GM19099 (cell line): ENCODE measurements around the gene DIAPH2.

Experiments
- POLR2A ChIP-seq: IDR thresholded peaks from 3 replicates; pipeline ENCODE4 v1.6.1; 2011; ENCODE audit warnings: low read depth; ENCODE audit not compliant: insufficient read length; ENCODE audit errors: extremely low read depth

Gene DIAPH2

DNA sequence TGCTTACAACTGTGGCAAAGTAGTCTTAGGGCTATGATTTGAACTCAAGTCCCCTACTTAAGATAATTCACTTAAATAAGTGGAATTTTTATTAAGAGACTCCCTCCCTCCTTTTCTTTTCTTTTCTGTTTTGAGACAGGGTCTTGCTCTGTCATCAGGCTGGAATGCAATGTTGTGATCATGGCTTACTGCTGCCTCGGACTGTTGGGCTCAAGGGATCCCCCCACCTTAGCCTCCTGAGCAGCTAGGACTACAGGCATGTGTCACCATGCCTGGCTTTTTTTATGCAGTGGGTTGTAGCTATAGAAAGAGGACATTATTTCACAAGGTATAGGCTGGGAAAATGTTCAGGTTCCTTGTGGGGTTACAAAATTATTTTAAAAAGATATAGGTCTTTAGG lies 19.2 kb downstream of the DIAPH2 start:
- TF ChIP-seq POLR2A: no peak

DNA sequence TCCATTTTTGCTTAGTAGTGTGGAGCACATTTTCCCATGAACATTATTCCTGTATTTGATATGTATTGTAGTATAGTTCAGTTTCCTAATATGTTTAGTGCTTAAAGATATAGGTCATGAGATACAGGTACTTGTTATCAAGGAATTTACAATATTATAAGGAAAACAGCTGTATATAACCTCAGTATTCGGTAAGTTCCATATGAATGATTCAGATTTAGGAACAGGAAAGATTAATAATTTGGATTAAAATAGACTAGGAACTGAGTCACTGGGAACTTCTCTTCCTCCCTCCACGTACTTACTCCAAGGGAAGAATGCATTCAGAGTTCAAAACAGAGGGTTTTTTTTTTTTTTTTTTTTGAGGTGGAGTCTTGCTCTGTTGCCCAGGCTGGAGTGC lies 20.0 kb downstream of the DIAPH2 start:
- no peak for TF ChIP-seq POLR2A

DNA sequence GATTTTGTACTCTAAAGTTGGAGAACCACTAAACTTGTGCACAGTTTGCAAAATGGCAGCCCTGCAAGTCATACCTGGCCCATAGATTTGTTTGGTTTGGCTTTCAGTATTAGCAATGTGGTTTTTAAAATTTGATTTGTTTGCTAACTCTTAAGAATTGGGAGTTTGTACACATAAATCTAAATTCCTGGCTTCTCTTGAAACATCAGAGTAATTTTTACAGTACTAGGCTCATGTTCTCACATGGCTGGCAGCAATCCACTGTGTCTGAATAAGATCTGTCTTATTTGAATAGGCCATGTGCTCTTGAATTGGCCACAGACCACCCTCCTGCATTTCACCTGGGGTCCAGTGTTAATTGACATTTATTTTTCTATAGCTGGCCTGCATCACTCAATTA lies 21.3 kb downstream of the DIAPH2 start:
- TF ChIP-seq POLR2A: no peak

DNA sequence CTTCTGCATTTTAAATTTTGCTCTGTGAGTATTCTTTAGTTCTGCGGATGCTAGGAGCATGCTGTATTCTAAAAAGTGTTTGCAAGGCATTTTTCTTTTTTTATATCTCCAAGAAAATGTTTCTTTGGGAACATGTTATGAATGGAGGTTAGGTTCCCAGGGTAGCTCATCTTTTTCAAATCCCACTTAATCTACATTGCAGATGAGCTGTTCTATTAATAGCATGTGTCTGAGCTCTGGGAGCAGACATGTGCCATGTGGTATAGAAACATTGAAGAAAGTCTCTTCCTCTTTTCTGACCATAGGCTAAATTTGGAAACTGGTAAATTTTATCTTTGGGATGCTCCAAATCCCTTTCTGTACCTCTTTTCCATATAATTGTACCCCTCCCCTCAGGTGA lies 23.2 kb downstream of the DIAPH2 start:
- TF ChIP-seq POLR2A: no peak

DNA sequence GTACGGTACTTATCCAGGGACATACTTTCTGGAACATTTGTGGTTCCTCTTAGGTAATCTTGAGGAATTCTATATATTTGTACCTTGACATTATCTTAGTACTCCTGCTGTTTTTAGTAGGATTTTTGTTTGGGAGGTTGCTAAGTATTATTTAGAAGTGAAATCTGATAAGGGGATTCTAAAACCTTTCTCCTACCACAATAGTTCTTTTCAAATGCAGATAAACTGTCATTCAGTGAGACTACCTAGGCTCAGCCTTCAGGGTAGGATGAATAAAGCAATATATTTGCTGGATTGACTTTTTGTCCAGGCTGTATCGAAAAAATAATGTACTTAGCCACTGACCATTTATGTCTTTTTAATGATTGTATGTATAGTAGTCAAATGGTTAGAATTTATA lies 25.4 kb downstream of the DIAPH2 start:
- no peak for TF ChIP-seq POLR2A

DNA sequence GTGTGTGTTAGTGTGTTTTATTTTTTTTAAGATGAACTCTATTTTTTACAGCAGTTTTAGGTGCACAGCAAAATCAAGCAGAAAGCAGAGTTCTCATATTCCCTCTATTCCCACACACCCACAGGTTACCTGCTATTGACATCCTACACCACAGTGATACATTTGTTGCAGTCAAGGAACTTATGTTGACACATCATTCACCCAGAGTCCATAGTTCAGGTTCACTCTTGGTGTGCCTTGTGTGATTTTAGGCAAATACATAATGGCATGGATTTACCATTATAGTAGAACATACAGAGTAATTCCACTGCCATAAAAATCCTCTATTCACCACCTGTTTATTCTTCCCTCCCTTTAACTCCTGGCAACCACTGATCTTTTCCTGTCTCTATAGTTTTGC lies 28.7 kb downstream of the DIAPH2 start:
- no peak for TF ChIP-seq POLR2A

DNA sequence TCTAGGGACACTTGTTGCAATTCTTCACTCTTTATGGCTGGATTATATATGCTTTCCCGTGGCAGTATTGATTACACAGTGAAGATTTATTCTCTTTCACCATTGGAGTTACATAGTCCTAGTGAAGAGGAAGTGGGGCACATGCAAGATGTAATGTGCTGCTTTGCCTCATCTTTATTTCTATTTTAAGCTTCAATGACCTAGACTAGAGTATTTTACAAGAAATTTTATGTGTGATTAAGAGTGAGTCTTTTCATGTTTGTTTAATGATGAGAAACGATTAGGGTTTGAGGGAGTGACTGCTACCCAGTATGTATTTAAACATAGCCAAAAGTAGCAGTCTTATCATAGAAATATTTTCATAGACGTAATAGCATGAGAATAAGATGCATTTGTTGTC lies 30.8 kb downstream of the DIAPH2 start:
- no peak for TF ChIP-seq POLR2A

DNA sequence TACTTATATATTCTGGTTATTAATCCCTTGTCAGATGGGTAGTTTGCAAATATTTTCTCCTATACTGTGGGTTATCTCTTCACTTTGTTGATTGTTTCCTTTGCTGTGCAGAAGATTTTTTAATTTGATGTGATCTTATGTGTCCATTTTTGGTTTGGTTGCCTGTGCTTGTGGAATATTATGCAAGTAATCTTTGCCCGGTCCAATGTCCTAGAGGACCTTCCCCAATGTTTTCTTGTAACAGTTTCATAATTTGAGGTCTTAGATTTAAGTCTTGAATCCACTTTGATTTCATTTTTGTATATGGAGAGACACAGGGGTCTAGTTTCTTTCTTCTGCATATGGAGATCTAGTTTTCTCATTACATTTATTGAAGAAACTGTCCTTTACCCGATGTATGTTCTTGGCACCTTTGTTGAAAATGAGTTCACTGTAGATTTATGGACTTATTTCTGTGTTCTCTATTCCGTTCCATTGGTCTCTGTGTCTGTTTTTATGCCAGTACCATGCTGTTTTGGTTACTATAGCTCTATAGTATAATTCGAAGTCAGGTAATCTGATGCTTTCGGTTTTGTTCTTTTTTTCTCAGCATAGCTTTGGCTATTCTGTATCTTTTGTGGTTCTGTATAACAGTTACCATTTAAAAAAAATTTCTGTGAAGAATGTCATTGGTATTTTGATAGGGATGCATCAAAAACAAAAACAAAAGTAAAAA lies 34.7 kb downstream of the DIAPH2 start:
- TF ChIP-seq POLR2A: no peak

DNA sequence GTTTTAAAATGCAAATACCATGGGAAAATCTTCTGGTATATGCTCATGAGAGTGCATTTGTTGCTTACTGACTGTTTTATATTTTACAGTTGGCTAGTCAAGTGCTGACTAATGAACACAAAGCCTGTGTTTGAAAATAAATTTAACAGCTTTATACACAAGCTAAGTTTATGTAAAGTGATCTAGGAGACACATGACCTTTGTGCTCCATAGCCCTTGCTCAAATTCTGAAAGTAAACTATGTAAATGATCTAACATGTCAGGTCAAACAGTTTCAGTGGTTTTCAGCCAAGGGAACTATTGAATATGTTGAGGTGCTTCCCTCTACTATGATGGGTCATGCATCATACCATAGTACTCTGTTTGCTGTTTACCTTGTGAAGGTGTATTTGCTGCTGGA lies 36.7 kb downstream of the DIAPH2 start:
- TF ChIP-seq POLR2A: no peak

DNA sequence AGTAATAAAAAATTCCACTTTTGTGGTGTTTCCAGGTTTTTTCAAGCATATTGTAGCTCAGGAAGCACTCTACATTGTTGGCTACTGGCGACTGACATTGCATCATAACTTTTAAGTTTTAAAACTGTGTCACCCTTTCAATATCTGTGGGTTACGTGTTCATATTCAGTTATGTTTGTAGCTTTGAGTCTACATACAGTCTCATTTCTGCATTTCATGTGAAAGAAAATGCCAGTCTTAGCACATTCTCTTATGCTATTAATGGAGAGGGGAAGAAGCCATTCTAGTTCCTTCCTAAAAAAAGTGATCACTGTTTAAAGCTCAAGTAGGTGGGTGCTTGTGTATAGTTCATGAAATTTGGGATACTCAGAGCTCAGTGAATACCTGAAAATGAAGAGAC lies 38.1 kb downstream of the DIAPH2 start:
- TF ChIP-seq POLR2A: no peak

DNA sequence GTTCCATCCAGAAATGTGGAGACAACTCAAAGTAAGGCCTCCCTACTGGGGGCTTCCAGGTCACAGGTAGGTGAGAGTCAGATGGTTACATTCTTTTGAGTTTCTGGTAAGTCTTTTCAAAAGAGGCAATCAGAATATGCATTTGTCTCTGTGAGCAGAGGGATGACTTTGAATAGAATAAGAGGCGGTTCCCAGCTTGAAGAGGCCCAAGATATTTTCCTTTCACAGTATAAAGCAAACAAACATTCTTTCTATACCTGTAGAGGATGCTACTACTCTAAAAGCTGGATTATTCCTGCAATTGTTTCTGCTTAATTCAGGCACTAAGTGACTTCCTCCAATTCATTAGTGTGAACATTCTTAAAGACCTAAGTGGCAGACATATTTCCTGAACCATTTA lies 44.4 kb downstream of the DIAPH2 start:
- TF ChIP-seq POLR2A: no peak

DNA sequence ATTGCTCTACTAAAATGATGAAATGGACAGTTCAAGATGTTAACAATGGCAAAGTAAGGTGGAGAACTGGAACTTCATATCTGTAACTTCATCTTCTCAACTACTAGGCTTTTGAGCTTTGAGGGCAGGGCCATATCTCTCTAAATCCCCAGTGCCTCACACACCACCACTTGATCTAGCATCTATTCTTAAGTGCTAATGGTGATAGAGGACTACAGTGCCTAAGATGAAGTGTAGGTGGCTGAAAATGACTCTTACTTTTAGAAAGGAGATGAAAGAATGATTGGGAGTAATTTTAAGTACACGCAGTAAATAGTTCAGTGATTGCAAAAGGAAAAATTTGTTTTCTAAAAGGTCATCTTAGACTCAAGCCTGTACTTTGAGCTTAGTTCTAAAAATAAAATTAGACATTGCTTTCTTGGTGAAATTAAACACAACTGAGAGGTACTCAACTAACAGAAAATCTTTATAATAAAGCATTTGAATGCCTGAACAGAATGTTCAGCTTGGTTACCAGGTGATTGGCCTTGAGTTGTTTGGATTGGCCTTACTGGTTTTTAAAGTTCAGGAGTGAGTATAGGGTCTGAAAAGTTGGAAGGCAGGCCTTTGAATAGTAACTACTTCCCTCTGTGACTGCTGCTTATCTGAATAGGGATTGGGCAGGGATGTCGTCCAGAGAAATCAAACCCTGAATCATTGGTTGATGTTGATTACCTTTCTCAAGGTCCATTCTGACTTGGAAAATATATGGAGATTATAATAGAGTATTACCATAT lies 45.4 kb downstream of the DIAPH2 start:
- TF ChIP-seq POLR2A: no peak

DNA sequence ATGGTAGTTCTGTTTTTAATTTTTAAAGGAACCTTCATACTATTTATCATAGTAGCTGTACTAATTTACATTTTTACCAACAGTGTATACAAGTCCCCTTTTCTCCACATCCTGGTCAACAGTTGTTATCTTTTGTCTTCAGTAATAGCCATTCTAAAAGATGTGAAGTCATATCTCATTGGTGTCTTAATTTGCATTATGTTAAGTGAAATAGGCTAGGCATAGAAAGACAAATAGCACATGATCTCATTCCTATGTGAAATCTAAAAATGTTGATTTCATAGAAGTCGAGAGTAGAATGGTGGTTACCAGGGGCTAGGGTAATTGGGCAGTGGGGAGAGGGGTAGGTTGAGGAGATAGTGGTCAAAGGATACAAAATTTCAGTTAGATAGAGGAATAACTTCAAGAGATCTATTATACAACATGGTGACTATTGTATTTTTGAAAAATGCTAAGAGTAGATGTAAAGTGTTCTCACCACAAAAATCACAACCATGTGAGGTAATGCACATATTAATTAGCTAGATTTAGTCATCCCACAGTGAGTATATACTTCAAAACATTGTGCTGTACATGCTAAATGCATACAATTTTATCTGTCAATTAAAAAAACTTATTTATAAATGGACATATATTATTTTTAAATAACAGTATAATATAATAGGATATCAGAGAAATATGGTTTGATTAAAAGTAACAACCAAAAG lies 58.9 kb downstream of the DIAPH2 start:
- no peak for TF ChIP-seq POLR2A

DNA sequence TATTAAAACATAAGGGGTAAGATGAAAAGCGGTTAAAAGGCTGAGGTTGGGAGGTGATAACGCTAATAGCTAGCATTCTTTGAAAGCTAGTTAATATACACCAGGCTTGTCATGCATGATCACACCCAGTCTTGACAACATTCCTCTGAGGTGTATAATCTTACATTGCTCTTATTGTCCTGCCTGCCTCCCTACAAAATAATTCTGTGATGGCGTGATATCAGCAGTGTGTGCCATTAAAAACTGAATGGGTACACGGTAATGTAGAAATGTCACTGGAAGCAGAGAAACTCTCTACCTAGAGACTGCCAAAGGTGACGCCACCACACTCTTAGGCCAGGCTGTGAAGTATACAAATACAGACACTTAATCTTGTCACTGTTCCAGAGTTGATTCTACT lies 68.1 kb downstream of the DIAPH2 start:
- no peak for TF ChIP-seq POLR2A

DNA sequence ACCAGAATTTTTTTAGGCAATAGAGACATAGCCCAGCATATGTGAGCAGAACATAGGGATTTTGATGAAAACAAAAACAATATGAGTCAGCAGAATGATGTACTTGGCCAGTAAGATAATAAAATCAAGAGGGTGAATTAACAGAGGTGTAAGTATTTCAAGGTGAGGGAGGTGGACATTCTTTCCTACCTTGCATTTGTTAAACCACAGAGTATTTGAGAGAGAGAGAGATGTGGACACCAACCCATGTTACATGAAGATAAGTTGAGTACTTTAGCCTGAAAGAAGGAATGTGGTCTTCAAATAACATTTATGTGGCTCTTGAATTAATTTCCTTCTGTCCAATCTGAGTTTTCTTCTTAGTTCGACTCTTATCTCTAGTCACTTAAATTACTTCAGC lies 68.6 kb downstream of the DIAPH2 start:
- no peak for TF ChIP-seq POLR2A

DNA sequence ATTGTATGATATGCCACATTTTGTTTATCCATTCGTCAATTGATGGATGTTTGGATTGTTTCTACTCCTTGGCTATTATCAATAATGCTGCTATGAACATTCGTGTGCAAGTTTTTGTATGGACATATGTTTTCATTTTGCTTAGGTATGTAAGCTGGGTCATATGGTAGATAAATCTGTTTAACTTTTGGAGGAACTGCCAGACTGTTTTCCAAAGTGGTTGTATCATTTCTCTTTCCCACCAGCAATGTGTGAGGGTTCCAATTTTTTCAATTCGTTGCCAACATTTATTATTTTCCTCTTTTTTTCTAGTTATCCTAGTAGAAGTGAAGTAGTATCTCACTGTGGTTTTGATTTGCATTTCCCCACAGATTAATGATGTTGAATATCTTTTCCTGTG lies 71.8 kb downstream of the DIAPH2 start:
- no peak for TF ChIP-seq POLR2A

DNA sequence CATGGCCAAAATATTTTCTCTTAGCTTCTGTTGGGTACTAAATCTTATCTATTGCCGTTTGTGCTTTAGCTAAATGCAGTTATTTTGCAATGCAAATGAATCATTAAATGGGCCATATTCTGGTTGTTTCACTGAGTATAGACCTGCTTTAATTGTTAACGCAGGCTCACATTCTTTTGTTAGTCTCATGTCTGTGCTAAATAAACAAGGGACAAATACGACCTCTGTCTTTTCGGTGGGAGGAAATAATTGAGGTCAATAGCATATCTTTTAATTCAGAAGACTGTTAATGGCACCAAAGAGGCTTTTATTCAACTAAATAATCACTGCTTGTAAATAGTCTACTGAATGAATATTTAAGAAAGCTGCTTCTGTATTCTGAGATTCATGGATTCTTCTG lies 76.9 kb downstream of the DIAPH2 start:
- TF ChIP-seq POLR2A: no peak

DNA sequence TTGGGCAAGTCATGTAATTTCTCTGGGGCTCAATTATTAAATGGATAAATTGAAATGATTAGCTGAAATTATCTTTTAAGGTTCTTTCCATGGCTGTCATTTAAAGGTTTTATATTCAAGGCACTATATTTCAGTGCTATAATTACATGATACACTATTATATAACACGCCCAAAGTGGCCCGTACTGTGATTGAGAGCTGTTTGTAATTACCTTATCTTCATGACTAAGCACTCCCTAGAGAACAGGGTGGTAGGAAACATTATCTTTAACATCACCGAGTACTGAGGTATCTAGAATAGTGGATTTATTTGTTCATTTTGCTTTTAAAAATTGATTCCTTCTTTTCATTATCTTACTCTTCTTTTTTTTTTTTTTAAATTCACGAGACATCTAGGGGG lies 79.0 kb downstream of the DIAPH2 start:
- TF ChIP-seq POLR2A: no peak
